ENCODE results near the gene IL4R. TPM values are rescaled to one million over a fixed set of nuclear protein-coding genes. Genes with fewer than 3 reads are reported as not detected.

Gene IL4R
- total RNA-seq, 3 donors from 2014 or later: 18.7 to 53.4 (median 51.8) TPM

GRCh38 chr16:27385398-27385797, 71.6 kb downstream of the IL4R start:
- H3K4me3 ChIP-seq: no peak overlapping the region
- no peaks in the 10 kb centered on the region for H3K4me1 ChIP-seq
- no peak overlapping the region for H3K27ac ChIP-seq
- no peaks in the 10 kb centered on the region for H3K36me3 ChIP-seq
- TF ChIP-seq, protein P1, sequence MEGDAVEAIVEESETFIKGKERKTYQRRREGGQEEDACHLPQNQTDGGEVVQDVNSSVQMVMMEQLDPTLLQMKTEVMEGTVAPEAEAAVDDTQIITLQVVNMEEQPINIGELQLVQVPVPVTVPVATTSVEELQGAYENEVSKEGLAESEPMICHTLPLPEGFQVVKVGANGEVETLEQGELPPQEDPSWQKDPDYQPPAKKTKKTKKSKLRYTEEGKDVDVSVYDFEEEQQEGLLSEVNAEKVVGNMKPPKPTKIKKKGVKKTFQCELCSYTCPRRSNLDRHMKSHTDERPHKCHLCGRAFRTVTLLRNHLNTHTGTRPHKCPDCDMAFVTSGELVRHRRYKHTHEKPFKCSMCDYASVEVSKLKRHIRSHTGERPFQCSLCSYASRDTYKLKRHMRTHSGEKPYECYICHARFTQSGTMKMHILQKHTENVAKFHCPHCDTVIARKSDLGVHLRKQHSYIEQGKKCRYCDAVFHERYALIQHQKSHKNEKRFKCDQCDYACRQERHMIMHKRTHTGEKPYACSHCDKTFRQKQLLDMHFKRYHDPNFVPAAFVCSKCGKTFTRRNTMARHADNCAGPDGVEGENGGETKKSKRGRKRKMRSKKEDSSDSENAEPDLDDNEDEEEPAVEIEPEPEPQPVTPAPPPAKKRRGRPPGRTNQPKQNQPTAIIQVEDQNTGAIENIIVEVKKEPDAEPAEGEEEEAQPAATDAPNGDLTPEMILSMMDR (IDR thresholded peaks at IDR 0.05): no peak
- TF ChIP-seq POLR2AphosphoS5 (IDR thresholded peaks at IDR 0.05) (no peak), POLR2A (IDR thresholded peaks at IDR 0.05) (no peak)
- intact Hi-C loops (cut with DNase I; ENCODE audit: low total_unique reads): no loop called here
- H3K9me3 ChIP-seq: peaks cover 11 to 33% of the 10 kb centered on the region in 2 donors
- no peaks in the 10 kb centered on the region for H3K27me3 ChIP-seq
- DNase-seq (ENCODE audit: low spot score in 2 of 2): no peak

GRCh38 chr16:27386674-27387073, 72.9 kb downstream of the IL4R start:
- H3K27me3 ChIP-seq: no peaks in the 10 kb centered on the region
- H3K36me3 ChIP-seq: no peaks in the 10 kb centered on the region
- peaks cover 11 to 27% of the 10 kb centered on the region in 2 donors for H3K9me3 ChIP-seq
- intact Hi-C loops (cut with DNase I; ENCODE audit: low total_unique reads): no loop called here
- no peak for DNase-seq (ENCODE audit: low spot score in 2 of 2)
- TF ChIP-seq POLR2AphosphoS5 (IDR thresholded peaks at IDR 0.05) (no peak), POLR2A (IDR thresholded peaks at IDR 0.05) (no peak)
- TF ChIP-seq, protein P1 (IDR thresholded peaks at IDR 0.05): no peak
- no peaks in the 10 kb centered on the region for H3K4me1 ChIP-seq
- no peak overlapping the region for H3K4me3 ChIP-seq
- no peak overlapping the region for H3K27ac ChIP-seq

DNA sequence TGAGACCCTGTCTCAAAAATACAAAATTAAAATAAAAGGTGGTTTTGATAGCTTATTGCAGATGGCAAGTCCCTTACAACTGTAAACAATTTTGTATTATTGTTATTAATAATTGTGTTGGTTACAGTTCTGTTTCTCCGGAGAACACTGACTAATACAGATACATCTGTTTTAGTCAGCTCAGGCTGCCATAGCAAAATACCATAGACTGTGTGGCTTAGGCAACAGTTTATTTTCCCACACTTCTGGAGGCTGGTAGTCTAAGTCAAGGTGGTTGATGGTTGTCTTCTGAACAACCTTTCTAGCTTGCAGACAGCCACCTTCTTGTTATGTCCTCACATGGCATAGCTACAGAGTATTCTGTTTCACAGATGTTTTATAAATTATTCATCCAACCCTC, 74.0 kb downstream of the IL4R start:
- H3K27ac ChIP-seq: no peak overlapping the region
- intact Hi-C loops (cut with DNase I; ENCODE audit: low total_unique reads): no loop called here
- no peak for TF ChIP-seq POLR2AphosphoS5 (IDR thresholded peaks at IDR 0.05)
- TF ChIP-seq, protein P1 (IDR thresholded peaks at IDR 0.05): no peak
- no peak for TF ChIP-seq POLR2A (IDR thresholded peaks at IDR 0.05)
- no peaks in the 10 kb centered on the region for H3K36me3 ChIP-seq
- H3K9me3 ChIP-seq: peaks cover 11 to 30% of the 10 kb centered on the region in 2 donors
- no peaks in the 10 kb centered on the region for H3K4me1 ChIP-seq
- H3K4me3 ChIP-seq: no peak overlapping the region
- DNase-seq (ENCODE audit: low spot score in 2 of 2): no peak
- H3K27me3 ChIP-seq: no peaks in the 10 kb centered on the region

DNA sequence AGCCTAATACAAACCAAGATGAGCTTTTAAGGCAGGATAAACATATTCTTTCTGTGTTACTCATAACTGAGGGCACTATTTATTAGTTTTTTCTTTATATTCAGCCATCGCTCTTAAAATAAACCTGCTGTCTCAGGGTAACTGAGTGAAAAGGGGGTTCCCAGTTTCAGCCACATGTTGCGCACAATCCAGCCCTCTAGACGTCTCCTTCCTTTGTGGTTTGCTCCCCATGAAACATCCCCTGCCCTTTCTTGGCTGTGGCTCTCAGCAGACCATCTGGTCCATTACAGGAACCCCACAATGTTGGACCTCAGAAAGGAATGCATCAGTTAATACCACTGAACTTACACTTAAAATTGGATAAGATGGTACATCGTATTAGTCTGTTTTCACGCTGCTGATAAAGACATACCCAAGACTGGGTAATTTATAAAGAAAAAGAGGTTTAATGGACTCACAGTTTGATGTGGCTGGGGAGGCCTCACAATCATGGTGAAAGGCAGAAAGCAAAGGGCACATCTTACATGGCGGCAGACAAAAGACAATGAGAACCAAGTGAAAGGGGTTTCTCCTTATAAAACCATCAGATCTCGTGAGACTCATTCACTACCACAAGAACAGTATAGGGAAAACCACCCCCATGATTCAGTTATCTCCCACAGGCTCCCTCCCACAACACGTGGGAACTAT, 75.6 kb downstream of the IL4R start:
- intact Hi-C loops (cut with DNase I; ENCODE audit: low total_unique reads): no loop called here
- Histone ChIP-seq H3K4me1 (no peaks in the 10 kb centered on the region), H3K36me3 (no peaks in the 10 kb centered on the region), H3K27ac (no peak overlapping the region), H3K27me3 (no peaks in the 10 kb centered on the region), H3K9me3 (peaks cover 7 to 37% of the 10 kb centered on the region in 2 donors), H3K4me3 (no peak overlapping the region)
- TF ChIP-seq, protein P1 (IDR thresholded peaks at IDR 0.05): no peak
- TF ChIP-seq POLR2A (IDR thresholded peaks at IDR 0.05): no peak
- TF ChIP-seq POLR2AphosphoS5 (IDR thresholded peaks at IDR 0.05): no peak
- DNase-seq (ENCODE audit: low spot score in 2 of 2): no peak

DNA sequence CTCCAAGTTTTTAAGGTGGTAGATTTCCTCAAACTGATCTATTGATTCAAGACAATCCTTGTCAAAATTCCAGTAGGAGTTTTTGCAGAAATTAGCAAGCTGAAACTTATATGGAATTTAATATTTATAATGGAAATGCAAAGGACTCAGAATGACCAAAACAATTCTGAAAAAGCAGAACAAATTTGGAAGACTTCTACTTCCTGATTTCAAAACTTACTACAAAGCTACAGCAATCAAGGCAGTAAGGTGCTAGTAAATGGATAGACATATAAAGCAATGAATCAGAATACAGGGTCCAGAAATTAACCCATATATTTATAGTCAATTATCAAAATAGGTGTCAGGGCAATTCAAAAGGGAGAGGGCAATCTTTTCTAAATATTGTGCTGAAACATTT, 76.4 kb downstream of the IL4R start:
- Histone ChIP-seq H3K9me3 (peaks cover 7 to 36% of the 10 kb centered on the region in 2 donors), H3K4me3 (no peak overlapping the region), H3K4me1 (no peaks in the 10 kb centered on the region), H3K27me3 (no peaks in the 10 kb centered on the region), H3K27ac (no peak overlapping the region), H3K36me3 (no peaks in the 10 kb centered on the region)
- no peak for DNase-seq (ENCODE audit: low spot score in 2 of 2)
- intact Hi-C loops (cut with DNase I; ENCODE audit: low total_unique reads): no loop called here
- TF ChIP-seq POLR2AphosphoS5 (IDR thresholded peaks at IDR 0.05) (no peak), POLR2A (IDR thresholded peaks at IDR 0.05) (no peak)
- TF ChIP-seq, protein P1 (IDR thresholded peaks at IDR 0.05): no peak
